ENCODE measurements around the gene DUSP6.

Gene DUSP6

GRCh38 chr12:89348894-89349699, 3.2 kb downstream of the DUSP6 start:
- no peak overlapping the region for H2AFZ ChIP-seq
- TF ChIP-seq CTCF (IDR thresholded peaks at IDR 0.05): no peak
- no peak overlapping the region for H3K4me2 ChIP-seq (ENCODE audit: low read length)
- H3K4me3 ChIP-seq (ENCODE audit: low read depth, low read length): peak overlapping the region; percentile 88
- peaks cover 51% of the 10 kb centered on the region for H3K79me2 ChIP-seq
- peak overlapping the region; percentile 100 for H3K27ac ChIP-seq
- H3K9me3 ChIP-seq (ENCODE audit: control insufficient read depth, low read length): no peaks in the 10 kb centered on the region
- peak overlapping the region; percentile 99 for H3K9ac ChIP-seq
- peaks cover 35% of the 10 kb centered on the region for H3K4me1 ChIP-seq
- H3K36me3 ChIP-seq (ENCODE audit: control insufficient read depth, insufficient read depth, low read length): no peaks in the 10 kb centered on the region
- no peaks in the 10 kb centered on the region for H3K27me3 ChIP-seq (ENCODE audit: control insufficient read depth, insufficient read depth, low read length)

DNA sequence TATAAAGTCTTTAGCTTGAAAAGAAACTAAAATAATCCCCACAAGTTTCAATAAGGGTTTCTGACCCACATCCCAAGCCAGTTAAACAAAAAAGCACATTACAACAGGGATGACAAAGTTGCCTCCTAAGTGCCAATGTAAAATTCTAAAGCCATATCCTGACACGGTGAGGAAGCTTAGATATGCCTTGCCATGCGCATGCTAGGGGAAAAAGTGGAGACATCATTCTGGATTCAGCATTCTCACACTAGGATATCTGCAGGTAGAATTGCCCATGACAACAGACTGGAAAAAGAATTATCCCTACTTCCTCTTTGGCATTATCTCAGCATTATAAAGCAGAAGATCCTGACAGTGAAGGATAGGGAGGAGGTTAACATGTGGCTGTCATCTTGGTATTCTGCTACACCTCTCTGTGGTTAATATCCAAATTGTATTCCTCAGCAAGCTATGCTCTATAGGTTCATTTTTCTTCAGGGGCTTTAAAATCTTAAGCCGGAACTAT, 4.9 kb downstream of the DUSP6 start:
- Histone ChIP-seq H3K36me3 (ENCODE audit: control insufficient read depth, insufficient read depth, low read length) (no peaks in the 10 kb centered on the region), H3K27ac (peak overlapping the region; percentile 100), H3K79me2 (peaks cover 51% of the 10 kb centered on the region), H3K4me1 (peaks cover 38% of the 10 kb centered on the region), H2AFZ (no peak overlapping the region), H3K27me3 (ENCODE audit: control insufficient read depth, insufficient read depth, low read length) (no peaks in the 10 kb centered on the region), H3K4me3 (ENCODE audit: low read depth, low read length) (no peak overlapping the region), H3K9me3 (ENCODE audit: control insufficient read depth, low read length) (no peaks in the 10 kb centered on the region), H3K4me2 (ENCODE audit: low read length) (no peak overlapping the region), H3K9ac (no peak overlapping the region)
- no peak for TF ChIP-seq CTCF (IDR thresholded peaks at IDR 0.05)

DNA sequence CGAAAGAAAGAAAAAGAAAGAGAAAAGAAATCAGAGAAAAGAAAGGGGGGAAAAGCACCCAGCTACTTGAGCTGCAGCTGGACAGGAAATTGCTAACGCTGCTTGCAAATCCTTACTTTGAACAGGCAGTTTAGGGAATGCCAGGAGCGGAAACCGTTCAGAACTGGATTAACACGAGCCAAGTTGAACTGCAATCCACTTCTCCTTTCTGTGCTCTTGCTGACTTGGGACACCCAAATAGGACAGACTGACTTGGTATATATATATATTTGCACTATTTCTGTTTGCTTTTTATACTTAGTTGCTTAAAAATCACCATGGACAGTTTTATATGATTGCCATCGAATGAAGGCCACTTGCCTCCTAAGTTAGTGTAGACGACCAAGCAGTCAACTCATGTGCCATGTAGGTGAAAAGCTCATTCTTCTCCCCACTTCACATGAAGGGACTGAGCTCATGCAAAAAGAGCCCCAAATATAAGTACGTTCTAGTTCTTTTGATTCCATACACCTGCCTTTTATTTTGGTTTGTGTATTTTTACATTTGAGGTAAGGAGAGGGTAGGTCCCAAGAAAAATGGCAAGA, 5.5 kb downstream of the DUSP6 start:
- no peaks in the 10 kb centered on the region for H3K36me3 ChIP-seq (ENCODE audit: control insufficient read depth, insufficient read depth, low read length)
- no peak overlapping the region for H3K4me2 ChIP-seq (ENCODE audit: low read length)
- peaks cover 48% of the 10 kb centered on the region for H3K79me2 ChIP-seq
- H3K27ac ChIP-seq: peak overlapping the region; percentile 100
- H3K9ac ChIP-seq: no peak overlapping the region
- H3K4me3 ChIP-seq (ENCODE audit: low read depth, low read length): no peak overlapping the region
- H3K4me1 ChIP-seq: peaks cover 38% of the 10 kb centered on the region
- no peak overlapping the region for H2AFZ ChIP-seq
- H3K27me3 ChIP-seq (ENCODE audit: control insufficient read depth, insufficient read depth, low read length): no peaks in the 10 kb centered on the region
- no peak for TF ChIP-seq CTCF (IDR thresholded peaks at IDR 0.05)
- H3K9me3 ChIP-seq (ENCODE audit: control insufficient read depth, low read length): no peaks in the 10 kb centered on the region

- no peaks in the 10 kb centered on the region for H3K9me3 ChIP-seq (ENCODE audit: control insufficient read depth, low read length)
- H2AFZ ChIP-seq: peak overlapping the region; percentile 39
- no peak overlapping the region for H3K9ac ChIP-seq
- no peaks in the 10 kb centered on the region for H3K27me3 ChIP-seq (ENCODE audit: control insufficient read depth, insufficient read depth, low read length)
- H3K79me2 ChIP-seq: peaks cover 41% of the 10 kb centered on the region
- peaks cover 38% of the 10 kb centered on the region for H3K4me1 ChIP-seq
- peak overlapping the region; percentile 100 for H3K27ac ChIP-seq
- peak; percentile 19 for TF ChIP-seq CTCF (IDR thresholded peaks at IDR 0.05)
- no peak overlapping the region for H3K4me2 ChIP-seq (ENCODE audit: low read length)
- H3K36me3 ChIP-seq (ENCODE audit: control insufficient read depth, insufficient read depth, low read length): no peaks in the 10 kb centered on the region
- H3K4me3 ChIP-seq (ENCODE audit: low read depth, low read length): no peak overlapping the region
Observed at GRCh38 chr12:89345830-89346740, 6.2 kb downstream of the DUSP6 start.

Measured in parathyroid adenoma (tissue), 2 donors.